ENCODE data around the gene MYO5B.

Gene MYO5B

GRCh38 chr18:50151926-50152325 is 43.0 kb downstream of the MYO5B start:
- no peak for DNase-seq (ENCODE audit: low spot score)

- DNase-seq (ENCODE audit: low spot score): no peak
Measured at GRCh38 chr18:50144540-50144939, 50.4 kb downstream of the MYO5B start.

GRCh38 chr18:50143886-50144285 is 51.1 kb downstream of the MYO5B start:
- DNase-seq (ENCODE audit: low spot score): no peak

GRCh38 chr18:50143294-50143693 is 51.7 kb downstream of the MYO5B start:
- DNase-seq (ENCODE audit: low spot score): no peak

- no peak for DNase-seq (ENCODE audit: low spot score)
Measured at GRCh38 chr18:50142441-50143120, 52.4 kb downstream of the MYO5B start.

- no peak for DNase-seq (ENCODE audit: low spot score)
Measured at GRCh38 chr18:50138181-50139064, 56.5 kb downstream of the MYO5B start.

- DNase-seq (ENCODE audit: low spot score): no peak
Measured at GRCh38 chr18:50135903-50136302, 59.0 kb downstream of the MYO5B start.

GRCh38 chr18:50133526-50133925 is 61.4 kb downstream of the MYO5B start:
- DNase-seq (ENCODE audit: low spot score): no peak

GRCh38 chr18:50131591-50131990 is 63.4 kb downstream of the MYO5B start:
- no peak for DNase-seq (ENCODE audit: low spot score)

- no peak for DNase-seq (ENCODE audit: low spot score)
Measured at GRCh38 chr18:50128506-50129271, 66.3 kb downstream of the MYO5B start.

- DNase-seq (ENCODE audit: low spot score): no peak
Measured at GRCh38 chr18:50127516-50128210, 67.3 kb downstream of the MYO5B start.

- no peak for DNase-seq (ENCODE audit: low spot score)
Measured at GRCh38 chr18:50126471-50126870, 68.5 kb downstream of the MYO5B start.

GRCh38 chr18:50125456-50125855 is 69.5 kb downstream of the MYO5B start:
- DNase-seq (ENCODE audit: low spot score): no peak

GRCh38 chr18:50119296-50119695 is 75.7 kb downstream of the MYO5B start:
- DNase-seq (ENCODE audit: low spot score): no peak

- no peak for DNase-seq (ENCODE audit: low spot score)
Measured at GRCh38 chr18:50117863-50118262, 77.1 kb downstream of the MYO5B start.

- no peak for DNase-seq (ENCODE audit: low spot score)
Measured at GRCh38 chr18:50115095-50115494, 79.9 kb downstream of the MYO5B start.

GRCh38 chr18:50114448-50114847 is 80.5 kb downstream of the MYO5B start:
- DNase-seq (ENCODE audit: low spot score): no peak

- no peak for DNase-seq (ENCODE audit: low spot score)
Measured at GRCh38 chr18:50113726-50114125, 81.2 kb downstream of the MYO5B start.

GRCh38 chr18:50111398-50111797 is 83.5 kb downstream of the MYO5B start:
- no peak for DNase-seq (ENCODE audit: low spot score)

- DNase-seq (ENCODE audit: low spot score): no peak
Measured at GRCh38 chr18:50107468-50107977, 87.4 kb downstream of the MYO5B start.

- DNase-seq (ENCODE audit: low spot score): no peak
Measured at GRCh38 chr18:50105027-50105426, 89.9 kb downstream of the MYO5B start.

GRCh38 chr18:50104421-50104820 is 90.5 kb downstream of the MYO5B start:
- DNase-seq (ENCODE audit: low spot score): no peak

Measured in AG20443 (cell line).